KG1 (cell line): ENCODE measurements around the gene FAM209B.
"Not testable (repeated sequence)": the region's sequence is repeated elsewhere in the genome, so short reads cannot be mapped to it uniquely, and the experiment has no call there.

Experiments used
- DNase-seq: peaks from one replicate; lab custom pipeline; 2025; lab: John Stamatoyannopoulos, UW

The FAM209B gene

DNA sequence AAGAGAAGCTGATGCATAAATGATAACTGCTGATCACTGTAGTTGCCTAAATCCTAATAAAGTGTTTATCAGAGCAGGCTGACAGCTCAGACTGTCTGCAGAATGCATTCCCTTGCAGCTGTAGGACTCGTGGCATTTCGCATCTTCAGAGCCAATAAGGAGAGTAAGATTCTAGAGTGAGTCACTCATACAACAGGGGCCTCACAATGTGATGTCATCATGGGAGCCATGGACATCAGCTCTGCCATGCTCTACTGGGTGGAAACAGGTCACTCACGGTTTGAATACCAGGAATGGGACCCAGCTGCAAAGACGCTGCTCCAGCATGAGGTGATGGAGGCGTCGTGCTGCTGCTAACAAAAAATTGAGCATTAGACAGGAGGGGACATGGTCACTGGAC, 7.4 kb downstream of the FAM209B start:
- no peak for DNase-seq

GRCh38 chr20:56542489-56543030, 9.5 kb downstream of the FAM209B start:
- no peak for DNase-seq

GRCh38 chr20:56551571-56551970, 18.5 kb downstream of the FAM209B start:
- no peak for DNase-seq

DNA sequence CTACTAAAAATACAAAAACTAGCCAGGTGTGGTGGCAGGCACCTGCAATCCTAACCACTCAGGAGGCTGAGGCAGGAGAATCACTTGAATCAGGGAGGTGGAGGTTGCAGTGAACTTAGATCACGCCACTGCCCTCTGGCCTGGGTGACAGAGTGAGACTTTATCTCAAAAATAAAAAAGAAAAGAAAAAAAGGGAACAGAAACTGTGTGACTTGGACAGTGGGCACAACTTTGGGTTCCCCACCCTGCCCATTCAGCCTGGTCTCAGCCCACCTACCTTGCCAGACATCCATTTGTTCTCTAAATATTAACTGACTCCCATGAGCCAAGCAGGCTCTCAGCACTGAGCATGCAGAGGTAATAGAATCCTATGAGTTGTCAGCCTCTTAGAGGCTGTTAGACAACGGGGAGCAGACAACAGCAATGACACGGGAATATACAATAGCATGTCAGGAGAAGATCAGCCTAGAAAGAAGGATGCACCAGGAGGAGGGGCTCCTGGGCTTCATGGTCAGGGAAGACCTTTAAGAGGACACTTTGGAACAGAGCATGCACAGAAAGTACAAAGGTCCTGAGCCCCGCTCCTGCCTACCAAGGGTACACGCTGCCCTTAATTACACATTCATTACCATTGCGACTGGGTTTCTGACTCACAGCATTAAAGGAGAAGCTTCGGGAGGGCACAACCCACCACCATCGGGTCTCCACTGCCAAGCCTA, 20.0 kb downstream of the FAM209B start:
- no peak for DNase-seq

GRCh38 chr20:56554869-56555268, 21.8 kb downstream of the FAM209B start:
- DNase-seq = peak; percentile 36

GRCh38 chr20:56558968-56559367, 25.9 kb downstream of the FAM209B start:
- DNase-seq = no peak

GRCh38 chr20:56564526-56564925, 31.5 kb downstream of the FAM209B start:
- DNase-seq = not testable (repeated sequence)

- DNase-seq = no peak
These were observed 32.5 kb downstream of the FAM209B start for GRCh38 chr20:56565511-56565910.

- DNase-seq = no peak
These were observed 33.6 kb downstream of the FAM209B start for GRCh38 chr20:56566621-56567020.

- DNase-seq = no peak
These were observed 37.8 kb downstream of the FAM209B start for GRCh38 chr20:56570832-56571231.

GRCh38 chr20:56572172-56572571, 39.1 kb downstream of the FAM209B start:
- no peak for DNase-seq

DNA sequence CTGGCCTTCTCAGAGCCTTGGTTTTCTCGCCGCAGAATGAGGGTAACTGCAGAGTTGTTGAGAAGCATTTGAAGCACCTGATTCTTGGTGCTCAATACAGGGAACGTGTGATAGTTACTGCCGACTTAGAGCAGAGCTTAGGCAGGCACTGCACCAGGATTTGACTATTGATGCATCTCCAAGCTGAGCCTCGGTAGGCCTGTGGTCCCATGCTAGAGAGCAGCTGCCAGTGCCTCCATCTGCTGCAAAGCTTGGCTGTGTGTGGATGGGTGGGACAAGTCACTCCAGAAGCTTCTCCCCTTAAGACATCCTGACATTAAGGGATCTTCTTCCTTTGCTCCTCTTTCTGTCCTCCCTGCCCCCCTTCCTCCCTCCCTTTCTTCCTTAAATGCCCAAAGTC, 40.9 kb downstream of the FAM209B start:
- DNase-seq = no peak

DNA sequence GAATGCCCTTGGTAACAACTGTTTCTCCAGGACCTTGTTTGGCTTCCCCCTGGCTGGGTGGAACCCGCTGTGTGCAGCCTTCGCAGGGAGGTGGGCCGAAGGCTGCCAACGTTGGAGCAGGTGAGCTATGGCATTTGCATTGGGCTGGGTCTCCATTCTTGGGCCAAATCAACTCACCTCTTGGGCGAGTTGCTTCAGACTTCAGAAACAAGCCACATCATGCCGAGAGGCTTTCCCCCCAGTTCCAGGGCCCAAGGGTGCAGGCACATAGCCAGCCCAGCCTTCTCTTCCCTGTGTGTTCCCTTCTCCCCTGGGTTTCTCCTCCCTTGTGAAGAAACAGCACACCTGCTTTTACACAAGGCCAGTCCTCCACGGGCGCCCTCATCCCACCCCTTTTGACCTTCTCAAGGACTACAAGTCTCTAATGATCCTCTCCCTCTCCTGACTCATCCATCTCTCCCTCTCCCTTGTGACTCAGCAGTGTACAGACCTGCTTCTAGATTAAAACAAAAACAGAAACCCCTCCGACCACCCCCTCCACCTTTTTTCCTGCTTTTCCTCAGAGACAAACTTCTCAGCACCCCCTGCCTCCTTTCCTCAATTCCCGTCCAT, 41.6 kb downstream of the FAM209B start:
- DNase-seq = no peak

- no peak for DNase-seq
These were observed 42.1 kb downstream of the FAM209B start for GRCh38 chr20:56575157-56575556.

GRCh38 chr20:56575961-56576360, 42.9 kb downstream of the FAM209B start:
- no peak for DNase-seq

GRCh38 chr20:56579301-56579710, 46.3 kb downstream of the FAM209B start:
- no peak for DNase-seq

GRCh38 chr20:56580226-56580625, 47.2 kb downstream of the FAM209B start:
- no peak for DNase-seq

GRCh38 chr20:56581701-56582100, 48.7 kb downstream of the FAM209B start:
- no peak for DNase-seq

DNA sequence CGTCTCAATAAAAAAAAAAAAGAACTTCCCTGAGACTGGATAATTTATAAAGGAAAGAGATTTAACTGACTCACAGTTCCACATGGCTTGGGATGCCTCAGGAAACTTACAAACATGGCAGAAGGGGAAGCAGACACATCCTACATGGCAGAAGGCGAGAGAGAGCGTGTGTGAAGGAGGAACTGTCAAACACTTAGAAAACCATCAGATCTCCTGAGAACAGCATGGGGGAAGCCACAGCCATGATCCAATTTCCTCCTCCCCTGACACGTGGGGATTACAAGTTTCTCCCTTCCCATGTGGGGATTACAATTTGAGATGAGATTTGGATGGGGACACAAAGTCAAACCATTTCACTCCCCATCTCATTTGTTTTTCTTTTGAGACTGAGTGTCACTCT, 49.5 kb downstream of the FAM209B start:
- DNase-seq = no peak

DNA sequence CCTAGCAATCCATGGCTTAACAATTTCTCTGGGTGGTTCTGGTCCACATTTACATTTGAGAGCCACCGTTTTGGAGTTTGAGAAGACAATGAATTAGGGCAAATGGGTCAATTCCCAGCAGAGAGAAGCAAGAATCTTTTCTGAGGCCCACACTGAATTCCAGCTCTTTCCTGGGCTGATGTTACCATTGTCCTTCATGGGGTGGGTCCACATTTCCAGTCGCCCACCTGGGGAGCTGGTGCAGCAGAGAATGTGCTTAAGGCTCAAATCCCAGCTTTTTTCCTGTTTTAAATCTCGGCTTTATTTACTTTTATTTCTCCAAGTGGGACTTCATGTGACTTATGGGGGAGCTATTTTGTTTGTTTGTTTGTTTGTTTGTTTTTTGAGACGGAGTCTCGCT, 51.9 kb downstream of the FAM209B start:
- no peak for DNase-seq
